GM18505 (cell line): ENCODE measurements around the gene TNPO1.

ENCODE experiments used
- ATAC-seq: cut with Tn5 transposase; IDR thresholded peaks from one replicate; pipeline ENCODE4 v1.9.1; 2021; ENCODE audit not compliant: unreplicated experiment
- POLR2A ChIP-seq: IDR thresholded peaks from 4 replicates; pipeline ENCODE4 v1.6.1; 2011; ENCODE audit warnings: borderline replicate concordance; ENCODE audit not compliant: insufficient read depth, insufficient read length; ENCODE audit errors: extremely low read depth

The TNPO1 gene

GRCh38 chr5:72812488-72812887 is 4.0 kb upstream of the TNPO1 start:
- TF ChIP-seq POLR2A: no peak
- ATAC-seq: no peak

GRCh38 chr5:72814104-72814503 is 2.4 kb upstream of the TNPO1 start:
- no peak for TF ChIP-seq POLR2A
- ATAC-seq: no peak

- no peak for TF ChIP-seq POLR2A
- no peak for ATAC-seq
Observed at GRCh38 chr5:72814864-72815263, 1.6 kb upstream of the TNPO1 start.

GRCh38 chr5:72815580-72816283 is 729 bp upstream of the TNPO1 start:
- no peak for ATAC-seq
- no peak for TF ChIP-seq POLR2A

- peak; percentile 32 for ATAC-seq
- TF ChIP-seq POLR2A: no peak
Observed at GRCh38 chr5:72817076-72817481, 618 bp downstream of the TNPO1 start.

- TF ChIP-seq POLR2A: no peak
- ATAC-seq: no peak
Observed at GRCh38 chr5:72817671-72818266, 1.3 kb downstream of the TNPO1 start.

- no peak for ATAC-seq
- no peak for TF ChIP-seq POLR2A
Observed at GRCh38 chr5:72818866-72819534, 2.5 kb downstream of the TNPO1 start.

GRCh38 chr5:72821776-72822175 is 5.3 kb downstream of the TNPO1 start:
- no peak for TF ChIP-seq POLR2A
- ATAC-seq: no peak

GRCh38 chr5:72822944-72823343 is 6.5 kb downstream of the TNPO1 start:
- TF ChIP-seq POLR2A: no peak

GRCh38 chr5:72829707-72830106 is 13.2 kb downstream of the TNPO1 start:
- TF ChIP-seq POLR2A: no peak
- ATAC-seq: no peak

More at GRCh38 chr5:72822944-72823343, 6.5 kb downstream of the TNPO1 start:
- no peak for ATAC-seq

GRCh38 chr5:72830362-72830761 is 13.9 kb downstream of the TNPO1 start:
- no peak for TF ChIP-seq POLR2A
- no peak for ATAC-seq

- no peak for TF ChIP-seq POLR2A
- no peak for ATAC-seq
Observed at GRCh38 chr5:72831685-72832084, 15.2 kb downstream of the TNPO1 start.

GRCh38 chr5:72834924-72835323 is 18.5 kb downstream of the TNPO1 start:
- TF ChIP-seq POLR2A: no peak
- ATAC-seq: no peak

GRCh38 chr5:72835633-72836032 is 19.2 kb downstream of the TNPO1 start:
- no peak for TF ChIP-seq POLR2A
- ATAC-seq: no peak
